ENCODE data around the gene PP2D1. TPM values are rescaled to one million over a fixed set of nuclear protein-coding genes. Genes with fewer than 3 reads are reported as not detected.

PP2D1 gene
- total RNA-seq, 1 experiment from 2014 or later = not detected

- H3K9ac ChIP-seq (ENCODE audit: low read length) = no peak overlapping the region
Observed at GRCh38 chr3:20055020-20055775, 43.1 kb upstream of the PP2D1 start.

More at GRCh38 chr3:20055020-20055775, 43.1 kb upstream of the PP2D1 start:
- ChIA-PET POLR2A (no interaction called here), CTCF (no interaction called here), RAD21 (ENCODE audit: low non-redundant PET in 1 of 2, low total read pairs in 2 of 2, uncharacterized antibody in 2 of 2, unreplicated experiment in 2 of 2) (no interaction called here)
- BruUV-seq (replicated peaks) = no TSS peak
- peaks cover 15 to 20% of the 10 kb centered on the region in 2 experiments for H3K4me1 ChIP-seq (ENCODE audit: control insufficient read depth in 1 of 2, insufficient read depth in 2 of 2, low read length in 2 of 2)
- no peaks in the 10 kb centered on the region for H4K20me1 ChIP-seq (ENCODE audit: insufficient read depth)
- H3K4me3 ChIP-seq (replicated peaks in 1 of 2; ENCODE audit: low read depth in 1 of 2, low read length in 2 of 2) = no peak overlapping the region
- TF ChIP-seq CEBPB (IDR thresholded peaks at IDR 0.05; ENCODE audit: low read depth) (no peak), FOSL1 (IDR thresholded peaks at IDR 0.05; ENCODE audit: low read depth) (no peak), EZH2 (IDR thresholded peaks at IDR 0.05) (no peak), POLR2AphosphoS5 (IDR thresholded peaks at IDR 0.05; ENCODE audit: low read depth, low read length) (no peak), ZBTB33 (IDR thresholded peaks at IDR 0.05; ENCODE audit: extremely low read depth, insufficient replicate concordance, low read length) (no peak), EZH2phosphoT487 (IDR thresholded peaks at IDR 0.05; ENCODE audit: borderline replicate concordance) (no peak), JUND (IDR thresholded peaks at IDR 0.05) (no peak), SIN3A (IDR thresholded peaks at IDR 0.05; ENCODE audit: low read depth) (no peak), MAX (IDR thresholded peaks at IDR 0.05) (no peak), SP1 (IDR thresholded peaks at IDR 0.05; ENCODE audit: low read depth) (no peak), RAD21 (IDR thresholded peaks at IDR 0.05; ENCODE audit: low read depth) (no peak), TCF7L2 (IDR thresholded peaks at IDR 0.05; ENCODE audit: borderline replicate concordance, extremely low read depth, insufficient read depth, insufficient read length) (no peak), REST (IDR thresholded peaks at IDR 0.05; ENCODE audit: low read depth) (no peak), ZNF274 (IDR thresholded peaks at IDR 0.05; ENCODE audit: low read depth, low read length) (no peak)
- H3K4me2 ChIP-seq (ENCODE audit: low read length) = peak overlapping the region; percentile 57
- no peak overlapping the region for H2AFZ ChIP-seq (ENCODE audit: low read depth, low read length, poor library complexity, severe bottlenecking)
- H3K27me3 ChIP-seq (ENCODE audit: insufficient read depth, low read length) = no peaks in the 10 kb centered on the region
- ATAC-seq = peak; percentile 41
- H3K79me2 ChIP-seq (ENCODE audit: insufficient read depth, low read length) = no peaks in the 10 kb centered on the region
- H3K27ac ChIP-seq (ENCODE audit: low read depth, low read length) = no peak overlapping the region
- H3K9me3 ChIP-seq (ENCODE audit: control insufficient read depth in 1 of 2, insufficient read depth in 1 of 2, low read depth in 1 of 2, low read length in 2 of 2) = no peaks in the 10 kb centered on the region
- intact Hi-C loops (cut with micrococcal nuclease) = loop anchor here (2.0 kb wide), 1 partner anchor 14 kb away; the partner anchor contains the start of gene KAT2B
- no peaks in the 10 kb centered on the region for H3K36me3 ChIP-seq (ENCODE audit: control insufficient read depth in 1 of 2, insufficient read depth in 2 of 2, low read length in 2 of 2)
- H3K9me2 ChIP-seq (ENCODE audit: insufficient read depth) = no peaks in the 10 kb centered on the region
- DNase-seq (ENCODE audit: low read depth, low spot score) = no peak
